Transverse colon (tissue), 4 donors: ENCODE data around the gene DPF3. TPM values are rescaled to one million over a fixed set of nuclear protein-coding genes. Genes with fewer than 3 reads are reported as not detected.

Source experiments
- DNase-seq: peaks from one replicate; pipeline ENCODE4 v3.0.0-alpha.2; 2019
- H3K27ac ChIP-seq, 4 donors: fragments of 200-600 bp; sonication (generic); 2 replicates each; pipeline ENCODE4 v1.5.1; 2016 to 2018; ENCODE audit warnings: inconsistent platforms in 4 of 4
- H3K27me3 ChIP-seq: fragments of 200-600 bp; sonication (generic); 2 replicates; pipeline ENCODE4 v1.5.1; 2017; ENCODE audit warnings: inconsistent platforms
- H3K36me3 ChIP-seq, 4 donors: fragments of 200-600 bp; sonication (generic); 2 replicates each; pipeline ENCODE4 v1.5.1; 2017 to 2019; ENCODE audit warnings: inconsistent platforms in 4 of 4
- H3K4me1 ChIP-seq, 4 donors: fragments of 200-600 bp; sonication (generic); 2 replicates each; pipeline ENCODE4 v1.5.1; 2017 to 2020; ENCODE audit warnings: inconsistent platforms in 4 of 4
- H3K4me3 ChIP-seq, 4 donors: fragments of 200-600 bp; sonication (generic); 1 replicate in 1 of 4; 2 replicates in 3 of 4; pipeline versions ENCODE4 v1.5.1 to v1.6.1; 2017 to 2019; ENCODE audit warnings: inconsistent platforms in 4 of 4
- H3K9me3 ChIP-seq, 2 donors: fragments of 200-600 bp; sonication (generic); 2 replicates each; pipeline ENCODE4 v1.5.1; 2017 to 2019; ENCODE audit warnings: inconsistent platforms in 2 of 2
- CTCF ChIP-seq, 5 experiments: fragments of 200-600 bp in 3 of 5; fragments of 450-650 bp in 2 of 5; sonication (generic) in 3 of 5; IDR thresholded peaks; 1 replicate in 2 of 5; 2 replicates in 3 of 5; pipeline ENCODE4 v1.5.1; 2016 to 2017; ENCODE audit warnings: antibody characterized with exemption in 5 of 5, inconsistent platforms in 3 of 5, mild to moderate bottlenecking in 2 of 5, moderate library complexity in 1 of 5
- EP300 ChIP-seq: sonication (generic); formaldehyde crosslinking; IDR thresholded peaks from one replicate; pipeline ENCODE4 v1.6.1; 2017; ENCODE audit warnings: antibody characterized with exemption, low read depth
- POLR2A ChIP-seq: fragments of 450-650 bp; IDR thresholded peaks from one replicate; pipeline ENCODE4 v1.6.1; 2016; ENCODE audit warnings: antibody characterized with exemption, mild to moderate bottlenecking, moderate library complexity
- POLR2AphosphoS5 ChIP-seq, 3 donors: sonication (generic); formaldehyde crosslinking; IDR thresholded peaks; one replicate each; pipeline ENCODE4 v1.6.1; 2016; ENCODE audit warnings: antibody characterized with exemption in 3 of 3
- WGBS, 2 donors: methylation state at CpG; one replicate each; pipeline ENCODE4 v1.1.5; 2018; ENCODE audit warnings: low coverage in 1 of 2; 5-methylcytosine and 5-hydroxymethylcytosine counted together
- in situ Hi-C, 4 donors: fragments of 200-750 bp; cut with MboI; loops; one replicate each; pipeline versions ENCODE4 v1.15.0 to v1.15.1; 2017; ENCODE audit warnings: low sequenced_read_pairs in 3 of 4, low pct_ligation_motif_present in 1 of 4, low pct_unique_long_range_greater_than_20kb in 1 of 4
- intact Hi-C: fragments of 100-400 bp; cut with DNase I; formaldehyde crosslinking; loops from one replicate; pipeline ENCODE4 v1.15.1; 2023; ENCODE audit warnings: low total_unique reads
- total RNA-seq, 4 donors: library from RNA; depleted of rRNA; stranded (reverse); fragments of >200 nt; gene quantifications; one replicate each; pipeline ENCODE4 v1.1.0, GENCODE V29; 2016

DPF3 gene
- total RNA-seq, 4 donors from 2014 or later = 7.1 to 23.5 (median 10.9) TPM

- Histone ChIP-seq H3K4me1 (peaks cover 0 to 11% (median 0%) of the 10 kb centered on the region in 4 donors), H3K27ac (no peak overlapping the region), H3K27me3 (no peaks in the 10 kb centered on the region), H3K36me3 (no peaks in the 10 kb centered on the region), H3K9me3 (no peaks in the 10 kb centered on the region), H3K4me3 (no peak overlapping the region)
- intact Hi-C loops (no loop called here), in situ Hi-C loops (no loop called here)
- no peak for DNase-seq
- 92 to 94% methylated on average over 5 to 7 of the region's 7 CpGs for WGBS, 2 donors
- TF ChIP-seq POLR2AphosphoS5 (IDR thresholded peaks at IDR 0.05) (no peak), CTCF (IDR thresholded peaks at IDR 0.05) (no peak), EP300 (no peak), POLR2A (no peak)
Measured at GRCh38 chr14:72618424-72618823, 275.5 kb downstream of the DPF3 start.

- H3K4me3 ChIP-seq = no peak overlapping the region
- in situ Hi-C loops = no loop called here
- no peak overlapping the region for H3K27ac ChIP-seq
- WGBS, 2 donors = 75 to 80% methylated on average over 2 to 20 of the region's 20 CpGs
- no peaks in the 10 kb centered on the region for H3K27me3 ChIP-seq
- H3K9me3 ChIP-seq = no peaks in the 10 kb centered on the region
- no peak for TF ChIP-seq EP300
- TF ChIP-seq CTCF (IDR thresholded peaks at IDR 0.05) = no peak
- no peak for TF ChIP-seq POLR2A
- no peak for TF ChIP-seq POLR2AphosphoS5 (IDR thresholded peaks at IDR 0.05)
- no peak for DNase-seq
- intact Hi-C loops = no loop called here
- H3K36me3 ChIP-seq = no peaks in the 10 kb centered on the region
- H3K4me1 ChIP-seq = peaks cover 0 to 11% (median 0%) of the 10 kb centered on the region in 4 donors
Measured at GRCh38 chr14:72617391-72618031, 276.4 kb downstream of the DPF3 start.

- in situ Hi-C loops = no loop called here
- Histone ChIP-seq H3K4me1 (peaks cover 0 to 11% (median 0%) of the 10 kb centered on the region in 4 donors), H3K27ac (no peak overlapping the region), H3K9me3 (no peaks in the 10 kb centered on the region), H3K27me3 (no peaks in the 10 kb centered on the region), H3K4me3 (no peak overlapping the region), H3K36me3 (no peaks in the 10 kb centered on the region)
- DNase-seq = no peak
- 75 to 85% methylated on average over 1 to 7 of the region's 7 CpGs for WGBS, 2 donors
- intact Hi-C loops = no loop called here
- TF ChIP-seq CTCF (IDR thresholded peaks at IDR 0.05) = no peak
- TF ChIP-seq POLR2AphosphoS5 (IDR thresholded peaks at IDR 0.05) = no peak
- TF ChIP-seq EP300 = no peak
- TF ChIP-seq POLR2A = no peak
Measured at GRCh38 chr14:72616811-72617210, 277.1 kb downstream of the DPF3 start.

GRCh38 chr14:72616294-72616693 lies 277.6 kb downstream of the DPF3 start:
- TF ChIP-seq POLR2AphosphoS5 (IDR thresholded peaks at IDR 0.05) = no peak
- WGBS, 2 donors = 58 to 100% methylated on average over 1 to 4 of the region's 4 CpGs
- H3K27ac ChIP-seq = no peak overlapping the region

More at GRCh38 chr14:72616294-72616693, 277.6 kb downstream of the DPF3 start:
- intact Hi-C loops (no loop called here), in situ Hi-C loops (no loop called here)
- peaks cover 0 to 11% (median 0%) of the 10 kb centered on the region in 4 donors for H3K4me1 ChIP-seq
- no peaks in the 10 kb centered on the region for H3K9me3 ChIP-seq
- H3K27me3 ChIP-seq = no peaks in the 10 kb centered on the region
- no peaks in the 10 kb centered on the region for H3K36me3 ChIP-seq
- H3K4me3 ChIP-seq = no peak overlapping the region
- no peak for DNase-seq
